ENCODE measurements around the gene SPRR3.

SPRR3 gene

DNA sequence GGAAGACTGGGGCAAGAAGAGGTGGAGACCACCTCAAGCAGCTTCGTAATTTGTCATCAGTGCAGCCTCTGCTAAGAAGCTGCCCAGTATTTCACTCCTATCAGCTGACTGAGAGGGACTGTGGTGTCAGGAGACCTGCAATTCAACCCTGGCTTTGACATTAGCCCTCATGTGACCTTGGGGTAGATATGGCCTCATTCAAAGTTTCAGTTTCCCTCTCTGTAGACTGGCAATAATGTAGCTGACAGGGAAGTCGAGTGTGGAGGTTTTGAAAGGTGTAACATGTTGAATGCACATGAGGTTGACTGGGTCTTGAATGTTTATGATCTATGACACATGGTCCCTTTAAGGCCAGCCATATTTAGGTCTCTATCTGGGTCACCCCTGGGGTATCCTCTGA lies 33.3 kb upstream of the SPRR3 start:
- Histone ChIP-seq H4K91ac (ENCODE audit: low read depth, low read length) (no peak overlapping the region), H2BK12ac (ENCODE audit: low read length) (no peak overlapping the region), H3K27ac (ENCODE audit: low read depth, low read length) (no peak overlapping the region), H2AFZ (ENCODE audit: insufficient read depth, low read length, poor library complexity) (no peak overlapping the region), H4K8ac (ENCODE audit: low read depth, low read length) (no peak overlapping the region), H3K27me3 (ENCODE audit: insufficient read depth, low read length) (no peaks in the 10 kb centered on the region), H3K9me3 (ENCODE audit: insufficient read depth, low read depth, low read length) (peaks cover 4% of the 10 kb centered on the region), H2BK120ac (ENCODE audit: insufficient read depth, low read length, poor library complexity) (no peak overlapping the region), H3K23ac (ENCODE audit: low read length) (no peak overlapping the region), H3K4me1 (ENCODE audit: control insufficient read depth in 1 of 2, insufficient read depth in 2 of 2, low read length in 2 of 2) (no peaks in the 10 kb centered on the region), H3K18ac (ENCODE audit: low read length) (no peak overlapping the region), H3K4me3 (ENCODE audit: low read depth, low read length) (no peak overlapping the region), H3K4me2 (ENCODE audit: low read length) (no peak overlapping the region), H2AK5ac (ENCODE audit: low read length) (no peak overlapping the region), H3K79me1 (ENCODE audit: low read length) (no peaks in the 10 kb centered on the region), H4K12ac (ENCODE audit: low read depth, low read length) (no peak overlapping the region), H2BK5ac (ENCODE audit: low read depth, low read length, poor library complexity) (no peak overlapping the region), H3K9ac (ENCODE audit: low read length) (no peak overlapping the region), H3K79me2 (ENCODE audit: control insufficient read depth, insufficient read depth, low read length, poor library complexity) (no peaks in the 10 kb centered on the region), H3K36me3 (ENCODE audit: control insufficient read depth in 1 of 2, insufficient read depth in 2 of 2, low read length in 2 of 2) (no peaks in the 10 kb centered on the region), H3K4ac (ENCODE audit: low read depth, low read length) (no peak overlapping the region), H3K14ac (ENCODE audit: low read length) (no peak overlapping the region)
- DNase-seq = no peak
- WGBS (ENCODE audit: extremely low coverage, insufficient coverage, insufficient read length) = no CpG with 5 or more reads among the region's 2 CpGs

DNA sequence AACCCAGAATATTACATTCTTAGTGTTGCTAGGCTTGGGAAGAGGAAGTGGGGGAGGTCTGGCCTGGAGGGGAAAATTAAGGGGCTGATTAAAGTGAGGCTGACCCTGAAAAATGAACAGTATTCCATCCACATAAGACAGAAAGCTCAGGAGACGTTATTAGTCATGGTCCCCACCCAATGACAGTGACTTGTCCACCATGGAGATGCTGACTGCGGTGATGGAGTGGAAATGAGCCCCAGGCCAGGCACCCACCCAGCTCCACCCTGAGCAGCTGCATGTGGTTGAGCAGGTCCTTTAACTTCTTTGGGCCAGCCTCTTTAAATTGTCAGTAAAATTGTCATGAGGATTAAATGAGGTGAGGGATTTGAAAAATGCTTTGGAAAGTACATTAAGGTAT lies 32.5 kb upstream of the SPRR3 start:
- Histone ChIP-seq H3K18ac (ENCODE audit: low read length) (no peak overlapping the region), H3K79me2 (ENCODE audit: control insufficient read depth, insufficient read depth, low read length, poor library complexity) (no peaks in the 10 kb centered on the region), H3K79me1 (ENCODE audit: low read length) (no peaks in the 10 kb centered on the region), H3K4ac (ENCODE audit: low read depth, low read length) (no peak overlapping the region), H3K4me1 (ENCODE audit: control insufficient read depth in 1 of 2, insufficient read depth in 2 of 2, low read length in 2 of 2) (no peaks in the 10 kb centered on the region), H3K14ac (ENCODE audit: low read length) (no peak overlapping the region), H3K23ac (ENCODE audit: low read length) (no peak overlapping the region), H2BK120ac (ENCODE audit: insufficient read depth, low read length, poor library complexity) (no peak overlapping the region), H4K12ac (ENCODE audit: low read depth, low read length) (no peak overlapping the region), H4K8ac (ENCODE audit: low read depth, low read length) (no peak overlapping the region), H3K27me3 (ENCODE audit: insufficient read depth, low read length) (no peaks in the 10 kb centered on the region), H2BK12ac (ENCODE audit: low read length) (no peak overlapping the region), H3K27ac (ENCODE audit: low read depth, low read length) (no peak overlapping the region), H3K9me3 (ENCODE audit: insufficient read depth, low read depth, low read length) (peaks cover 4% of the 10 kb centered on the region), H2AFZ (ENCODE audit: insufficient read depth, low read length, poor library complexity) (no peak overlapping the region), H3K4me2 (ENCODE audit: low read length) (no peak overlapping the region), H3K4me3 (ENCODE audit: low read depth, low read length) (no peak overlapping the region), H3K9ac (ENCODE audit: low read length) (no peak overlapping the region), H3K36me3 (ENCODE audit: control insufficient read depth in 1 of 2, insufficient read depth in 2 of 2, low read length in 2 of 2) (no peaks in the 10 kb centered on the region), H2BK5ac (ENCODE audit: low read depth, low read length, poor library complexity) (no peak overlapping the region), H4K91ac (ENCODE audit: low read depth, low read length) (no peak overlapping the region), H2AK5ac (ENCODE audit: low read length) (no peak overlapping the region)
- WGBS (ENCODE audit: extremely low coverage, insufficient coverage, insufficient read length) = no CpG with 5 or more reads among the region's 2 CpGs
- no peak for DNase-seq

DNA sequence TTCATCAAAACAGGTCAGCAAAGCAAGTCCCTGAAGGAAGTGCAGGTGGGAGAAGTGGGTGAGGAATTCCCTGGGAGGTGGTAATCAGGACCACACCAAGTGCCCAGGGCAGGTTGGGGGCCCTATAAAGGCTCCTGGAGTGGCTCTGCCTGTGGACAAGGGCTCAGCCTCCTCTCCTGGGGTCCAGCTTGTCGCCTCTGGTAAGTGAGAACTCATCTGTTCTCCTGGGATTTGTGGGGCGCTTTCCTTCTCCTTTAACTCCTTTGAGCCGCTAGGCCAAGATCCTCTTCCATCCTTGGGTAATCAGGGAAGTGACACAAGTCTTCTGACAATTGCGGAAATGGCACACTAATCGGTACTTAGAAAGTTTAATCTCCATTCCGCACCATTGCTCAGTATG lies 31.1 kb upstream of the SPRR3 start, which contains the start of gene SPRR4:
Gene SPRR4, plus strand, starts transcription at position 154 of the 400 bp plus-strand sequence. CDS start 1,243 bp downstream, outside the sequence.
- Histone ChIP-seq H3K4me1 (ENCODE audit: control insufficient read depth in 1 of 2, insufficient read depth in 2 of 2, low read length in 2 of 2) (no peaks in the 10 kb centered on the region), H3K18ac (ENCODE audit: low read length) (no peak within 1 kb of the TSS), H3K9me3 (ENCODE audit: insufficient read depth, low read depth, low read length) (peaks cover 4% of the 10 kb centered on the region), H3K36me3 (ENCODE audit: control insufficient read depth in 1 of 2, insufficient read depth in 2 of 2, low read length in 2 of 2) (no peaks in the 10 kb centered on the region), H3K79me1 (ENCODE audit: low read length) (no peaks in the 10 kb centered on the region), H2BK5ac (ENCODE audit: low read depth, low read length, poor library complexity) (no peak within 1 kb of the TSS), H3K14ac (ENCODE audit: low read length) (no peak within 1 kb of the TSS), H3K4me3 (ENCODE audit: low read depth, low read length) (no peak within 1 kb of the TSS), H2BK12ac (ENCODE audit: low read length) (no peak within 1 kb of the TSS), H3K27me3 (ENCODE audit: insufficient read depth, low read length) (no peaks in the 10 kb centered on the region), H4K91ac (ENCODE audit: low read depth, low read length) (no peak within 1 kb of the TSS), H2AK5ac (ENCODE audit: low read length) (no peak within 1 kb of the TSS), H4K12ac (ENCODE audit: low read depth, low read length) (no peak within 1 kb of the TSS), H3K23ac (ENCODE audit: low read length) (no peak within 1 kb of the TSS), H2BK120ac (ENCODE audit: insufficient read depth, low read length, poor library complexity) (no peak within 1 kb of the TSS), H3K79me2 (ENCODE audit: control insufficient read depth, insufficient read depth, low read length, poor library complexity) (no peaks in the 10 kb centered on the region), H4K8ac (ENCODE audit: low read depth, low read length) (no peak within 1 kb of the TSS), H3K4ac (ENCODE audit: low read depth, low read length) (no peak within 1 kb of the TSS), H3K27ac (ENCODE audit: low read depth, low read length) (no peak within 1 kb of the TSS), H3K9ac (ENCODE audit: low read length) (no peak within 1 kb of the TSS), H2AFZ (ENCODE audit: insufficient read depth, low read length, poor library complexity) (no peak within 1 kb of the TSS), H3K4me2 (ENCODE audit: low read length) (no peak within 1 kb of the TSS)
- DNase-seq = no peak
- WGBS (ENCODE audit: extremely low coverage, insufficient coverage, insufficient read length) = no CpG with 5 or more reads among the region's 6 CpGs

DNA sequence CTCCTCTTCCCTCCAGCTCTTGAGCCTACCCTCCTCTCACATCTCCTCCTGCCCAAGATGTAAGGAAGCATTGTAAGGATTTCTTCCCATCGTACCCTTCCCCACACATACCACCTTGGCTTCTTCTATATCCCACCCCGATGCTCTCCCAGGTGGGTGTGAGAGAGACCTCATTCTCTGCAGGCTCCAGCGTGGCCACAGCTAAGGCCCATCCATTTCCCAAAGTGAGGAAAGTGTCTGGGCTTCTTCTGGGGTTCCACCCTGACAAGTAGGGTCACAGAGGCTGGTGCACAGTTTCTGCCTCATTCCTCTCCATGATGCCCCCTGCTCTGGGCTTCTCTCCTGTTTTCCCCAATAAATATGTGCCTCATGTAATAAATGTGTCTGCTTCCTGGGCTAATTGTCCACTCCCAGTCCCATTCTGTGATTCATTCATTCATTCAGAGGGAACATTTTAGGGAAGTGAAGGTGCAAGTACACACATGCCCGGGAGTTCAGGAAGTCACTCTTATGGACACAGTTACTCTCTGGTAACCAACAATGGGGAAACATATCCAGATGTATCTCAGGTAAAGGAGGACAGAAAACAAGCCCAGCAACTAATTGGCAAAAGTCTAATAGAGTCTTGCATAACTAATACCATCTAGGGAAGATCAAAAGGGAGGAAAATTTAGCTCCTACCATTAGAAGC lies 29.2 kb upstream of the SPRR3 start:
- no peak overlapping the region for H4K8ac ChIP-seq (ENCODE audit: low read depth, low read length)
- no peak overlapping the region for H3K4me3 ChIP-seq (ENCODE audit: low read depth, low read length)
- H4K12ac ChIP-seq (ENCODE audit: low read depth, low read length) = no peak overlapping the region
- H3K4me1 ChIP-seq (ENCODE audit: control insufficient read depth in 1 of 2, insufficient read depth in 2 of 2, low read length in 2 of 2) = no peaks in the 10 kb centered on the region
- H3K4me2 ChIP-seq (ENCODE audit: low read length) = no peak overlapping the region
- no peak overlapping the region for H3K18ac ChIP-seq (ENCODE audit: low read length)
- DNase-seq = no peak
- no peak overlapping the region for H3K23ac ChIP-seq (ENCODE audit: low read length)
- no peak overlapping the region for H3K4ac ChIP-seq (ENCODE audit: low read depth, low read length)
- H3K27me3 ChIP-seq (ENCODE audit: insufficient read depth, low read length) = no peaks in the 10 kb centered on the region
- no peak overlapping the region for H2BK12ac ChIP-seq (ENCODE audit: low read length)
- H3K27ac ChIP-seq (ENCODE audit: low read depth, low read length) = no peak overlapping the region
- H3K9me3 ChIP-seq (ENCODE audit: insufficient read depth, low read depth, low read length) = peaks cover 3% of the 10 kb centered on the region
- H2AK5ac ChIP-seq (ENCODE audit: low read length) = no peak overlapping the region
- H3K9ac ChIP-seq (ENCODE audit: low read length) = no peak overlapping the region
- H3K36me3 ChIP-seq (ENCODE audit: control insufficient read depth in 1 of 2, insufficient read depth in 2 of 2, low read length in 2 of 2) = no peaks in the 10 kb centered on the region
- no peak overlapping the region for H2BK120ac ChIP-seq (ENCODE audit: insufficient read depth, low read length, poor library complexity)
- no peaks in the 10 kb centered on the region for H3K79me2 ChIP-seq (ENCODE audit: control insufficient read depth, insufficient read depth, low read length, poor library complexity)
- H4K91ac ChIP-seq (ENCODE audit: low read depth, low read length) = no peak overlapping the region
- no peak overlapping the region for H2AFZ ChIP-seq (ENCODE audit: insufficient read depth, low read length, poor library complexity)
- WGBS (ENCODE audit: extremely low coverage, insufficient coverage, insufficient read length) = no CpG with 5 or more reads among the region's 4 CpGs
- H2BK5ac ChIP-seq (ENCODE audit: low read depth, low read length, poor library complexity) = no peak overlapping the region
- no peaks in the 10 kb centered on the region for H3K79me1 ChIP-seq (ENCODE audit: low read length)
- no peak overlapping the region for H3K14ac ChIP-seq (ENCODE audit: low read length)

All from trophoblast cell (in vitro differentiated cells and primary cell).